ENCODE results near the gene LRRC25.
A peak's percentile ranks its signal among the peaks of the same experiment; 100 is the strongest.

The LRRC25 gene

DNA sequence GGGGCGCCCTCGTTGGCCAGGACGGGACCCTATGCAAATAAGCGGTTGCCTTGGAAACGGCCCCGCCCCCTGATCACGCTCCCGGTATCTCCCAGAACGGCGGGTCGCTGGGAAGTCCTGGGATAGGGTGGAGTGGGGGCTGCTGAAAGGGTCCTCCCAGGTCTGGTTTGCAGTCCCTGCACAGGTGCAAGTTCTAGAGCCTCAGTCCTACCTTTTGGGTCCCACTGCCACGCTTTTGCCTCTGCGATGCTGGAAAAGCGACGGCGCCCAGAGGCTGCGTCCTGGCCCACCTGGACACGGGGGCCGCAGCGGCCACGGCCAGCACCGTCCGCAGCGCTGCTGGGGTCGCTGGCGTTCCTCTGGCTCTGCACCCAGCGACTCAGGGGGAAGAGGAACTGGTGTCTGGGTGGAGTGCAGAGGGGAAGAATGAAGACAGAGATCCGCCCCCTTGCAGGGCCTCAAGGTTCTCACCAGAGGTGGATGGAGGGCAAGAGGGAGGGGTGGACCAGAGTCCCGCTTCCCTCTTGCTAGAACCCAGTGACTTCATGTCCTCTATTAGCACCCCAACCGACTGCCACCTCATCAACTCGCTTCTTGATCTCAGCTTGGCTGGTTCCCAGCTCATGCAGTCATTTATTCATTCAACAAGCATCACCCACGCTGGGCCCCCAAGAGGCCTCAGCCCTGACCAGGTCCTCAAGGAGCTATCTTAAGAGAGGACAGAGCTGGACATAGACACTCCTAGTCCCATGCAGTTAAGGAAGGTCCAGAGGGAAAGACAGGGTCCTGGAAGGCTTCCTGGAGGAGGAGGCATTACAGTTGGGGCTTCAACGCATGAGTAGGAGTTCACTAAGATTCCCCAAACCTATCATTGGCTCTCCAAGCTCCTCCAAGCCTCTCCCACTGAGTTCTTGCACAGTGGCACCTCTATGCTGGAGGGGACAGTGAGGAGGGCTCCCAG lies at the start of gene LRRC25:
LRRC25 (minus strand) TSS at position 381 of the 961 bp plus-strand sequence. CDS start 659 bp downstream, outside the sequence.
- DNase-seq, result peak in 9 of 58 donors; percentile 8 to 30 (median 17)

DNA sequence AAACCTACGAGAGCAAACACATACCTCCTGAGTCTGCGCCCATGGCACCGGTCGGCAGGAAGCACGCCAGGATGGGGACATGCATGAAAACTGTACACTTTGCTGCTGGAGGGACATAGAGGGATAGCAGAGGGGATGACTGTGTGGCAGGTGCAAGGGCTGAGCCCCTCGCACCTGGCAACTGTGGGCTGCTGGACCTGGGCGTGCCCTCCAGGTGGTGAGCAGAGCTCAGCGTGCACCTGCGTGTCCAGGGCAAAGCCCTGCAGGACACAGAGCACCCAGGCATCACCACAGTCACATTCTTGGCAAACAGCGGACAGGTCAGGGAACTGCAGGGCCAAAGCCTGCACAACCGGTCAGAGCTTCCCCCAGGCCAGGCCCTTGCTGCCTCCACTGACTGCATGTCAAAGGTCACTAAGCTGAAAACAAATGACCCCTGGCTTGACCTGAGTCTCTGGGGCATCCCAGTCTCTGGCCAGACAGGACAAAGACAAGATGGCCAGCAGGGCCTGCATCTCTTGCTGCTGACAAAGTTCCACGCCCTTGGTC lies 49.5 kb upstream of the LRRC25 start:
- DNase-seq, result no peak

DNA sequence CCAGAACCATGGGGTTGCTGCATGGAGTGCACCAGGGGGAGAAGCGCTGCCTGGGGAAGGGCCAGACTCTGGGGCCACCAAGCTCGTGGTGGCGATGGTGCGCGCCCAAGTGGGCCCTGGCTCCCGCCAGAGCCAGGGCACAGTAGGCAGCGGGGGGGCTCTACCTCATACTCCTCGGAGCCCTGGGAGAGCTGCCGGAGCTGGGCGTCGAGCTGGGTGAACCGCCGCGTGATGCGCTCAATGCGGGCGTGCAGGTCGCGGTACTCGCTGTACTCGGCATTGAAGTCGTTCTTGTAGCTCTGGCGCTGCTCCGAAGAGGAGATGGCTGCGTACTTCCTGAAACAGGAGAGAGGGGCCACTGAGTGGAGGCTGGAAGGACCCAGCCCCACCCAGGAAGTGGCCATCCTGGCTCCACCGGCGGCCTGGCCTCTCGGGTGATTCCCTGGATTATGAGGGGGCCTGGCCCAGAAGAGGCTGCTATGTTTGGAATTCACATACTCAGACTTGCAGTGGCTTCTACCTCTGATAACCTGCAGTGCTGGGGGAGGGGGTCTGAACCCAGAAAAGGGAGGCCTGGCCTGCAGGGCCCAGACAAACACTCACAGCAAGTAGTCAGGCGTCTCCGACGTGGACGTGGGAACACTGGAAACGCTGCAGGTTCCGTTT lies 48.9 kb upstream of the LRRC25 start:
- no peak for DNase-seq

DNA sequence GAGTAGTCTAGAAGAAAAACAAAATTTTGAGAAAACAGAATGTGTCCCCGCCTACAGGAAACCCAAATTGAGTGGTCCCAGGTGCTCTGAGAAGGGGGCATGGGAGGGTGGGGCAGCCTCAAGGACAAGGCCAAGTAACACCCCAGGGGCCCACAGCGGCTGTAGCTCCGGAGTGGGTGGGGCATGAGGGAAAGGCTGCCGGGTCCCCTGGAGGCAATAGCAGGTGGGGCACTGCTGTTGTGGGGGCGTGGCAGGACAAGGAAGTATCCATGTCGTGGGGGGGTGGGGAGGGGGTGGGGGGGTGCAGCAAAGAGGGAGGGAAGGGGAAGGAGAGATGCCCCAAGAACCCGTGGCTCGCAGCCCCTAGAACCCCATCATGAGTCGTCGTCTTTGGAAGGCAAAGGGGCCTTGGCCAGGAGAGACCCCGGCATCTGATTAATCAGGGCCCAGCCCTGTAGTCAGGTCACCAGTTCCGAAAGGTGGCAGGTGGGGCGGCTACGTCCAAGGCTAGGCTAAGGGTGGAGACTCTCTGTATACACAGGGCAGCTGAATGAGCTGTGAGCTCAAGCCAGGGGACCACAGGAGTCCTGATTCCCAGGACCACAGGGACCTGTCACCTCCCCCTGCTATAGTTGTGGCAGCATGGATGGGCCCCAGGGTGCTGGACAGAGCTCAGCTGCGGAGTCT lies 48.0 kb upstream of the LRRC25 start:
- no peak for DNase-seq

DNA sequence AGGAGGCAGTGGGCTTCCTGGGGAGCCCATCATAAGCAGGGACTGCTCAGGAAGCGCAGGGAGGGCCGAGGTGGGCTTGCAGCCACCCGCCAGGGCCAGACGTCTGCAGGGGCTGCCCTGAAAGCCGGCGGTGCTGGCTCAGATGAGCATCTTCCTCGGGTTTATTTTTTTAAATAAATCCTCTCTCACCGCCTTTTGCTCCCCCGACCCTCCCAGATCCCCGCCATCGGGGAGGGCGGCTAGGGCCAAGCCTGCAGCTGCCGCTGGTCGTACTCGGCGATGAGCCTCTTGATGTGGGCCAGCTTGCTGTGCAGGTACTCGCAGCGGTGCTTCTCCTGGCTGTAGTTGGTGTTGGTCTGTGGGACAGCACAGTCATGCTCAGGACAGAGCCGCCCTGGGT lies 47.1 kb upstream of the LRRC25 start:
- no peak for DNase-seq

DNA sequence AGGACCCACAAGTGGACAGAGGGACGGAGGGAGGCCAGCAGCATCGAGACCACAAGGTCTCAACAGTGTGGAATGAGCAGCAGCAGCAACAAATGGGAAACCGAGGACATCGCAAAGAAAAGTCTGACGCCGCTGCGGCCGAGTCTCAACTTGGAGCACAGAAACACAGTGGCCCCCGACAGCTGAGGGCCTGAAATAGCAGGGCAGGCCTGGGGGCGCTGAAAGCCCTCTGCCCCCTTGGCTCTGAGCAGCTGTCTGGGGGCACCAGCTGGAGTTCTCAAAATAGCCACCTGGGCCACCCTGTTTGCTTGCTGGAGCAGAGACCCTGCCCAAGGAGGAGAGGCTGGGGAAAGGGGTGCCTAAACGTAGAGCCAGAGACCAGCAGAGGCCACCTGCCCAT lies 46.4 kb upstream of the LRRC25 start:
- no peak for DNase-seq

DNA sequence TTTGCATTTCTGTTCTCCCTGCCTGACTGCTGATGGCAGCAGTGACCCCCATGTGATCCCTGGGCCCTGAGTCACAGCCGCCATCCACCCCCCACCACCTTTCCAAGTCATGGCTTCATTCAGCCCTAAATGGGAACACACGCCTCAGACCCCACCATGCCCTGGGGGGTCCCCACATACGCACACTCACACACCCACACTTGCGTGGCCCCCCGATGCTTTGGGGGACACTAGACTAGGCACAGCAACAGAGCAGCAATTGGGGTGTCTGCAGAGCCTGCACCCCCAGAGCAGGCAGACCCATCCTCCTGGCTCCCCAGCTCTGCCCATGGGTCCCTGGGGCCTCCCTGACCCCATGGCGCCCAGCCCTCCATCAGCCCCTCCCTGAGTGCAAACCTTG lies 46.0 kb upstream of the LRRC25 start:
- DNase-seq, result no peak

DNA sequence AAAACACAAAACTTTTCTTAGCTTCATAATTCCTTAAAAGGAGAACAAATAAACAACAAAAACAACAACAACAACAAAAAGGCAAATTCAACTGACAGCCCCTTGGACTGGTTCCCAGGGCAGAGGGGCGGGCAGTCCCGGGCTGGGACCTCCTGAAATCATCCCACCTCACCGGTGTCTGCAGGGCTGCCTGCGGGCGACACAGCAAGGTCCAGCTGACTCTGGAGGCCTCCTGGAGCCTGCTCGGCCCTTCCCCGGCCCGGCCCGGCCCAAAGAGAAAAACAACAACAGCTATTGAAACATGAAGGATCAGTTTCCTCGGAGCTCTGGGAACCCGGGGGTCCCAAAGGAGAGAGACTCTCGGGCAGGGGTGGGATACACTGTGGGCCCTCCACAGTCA lies 45.5 kb upstream of the LRRC25 start:
- no peak for DNase-seq

DNA sequence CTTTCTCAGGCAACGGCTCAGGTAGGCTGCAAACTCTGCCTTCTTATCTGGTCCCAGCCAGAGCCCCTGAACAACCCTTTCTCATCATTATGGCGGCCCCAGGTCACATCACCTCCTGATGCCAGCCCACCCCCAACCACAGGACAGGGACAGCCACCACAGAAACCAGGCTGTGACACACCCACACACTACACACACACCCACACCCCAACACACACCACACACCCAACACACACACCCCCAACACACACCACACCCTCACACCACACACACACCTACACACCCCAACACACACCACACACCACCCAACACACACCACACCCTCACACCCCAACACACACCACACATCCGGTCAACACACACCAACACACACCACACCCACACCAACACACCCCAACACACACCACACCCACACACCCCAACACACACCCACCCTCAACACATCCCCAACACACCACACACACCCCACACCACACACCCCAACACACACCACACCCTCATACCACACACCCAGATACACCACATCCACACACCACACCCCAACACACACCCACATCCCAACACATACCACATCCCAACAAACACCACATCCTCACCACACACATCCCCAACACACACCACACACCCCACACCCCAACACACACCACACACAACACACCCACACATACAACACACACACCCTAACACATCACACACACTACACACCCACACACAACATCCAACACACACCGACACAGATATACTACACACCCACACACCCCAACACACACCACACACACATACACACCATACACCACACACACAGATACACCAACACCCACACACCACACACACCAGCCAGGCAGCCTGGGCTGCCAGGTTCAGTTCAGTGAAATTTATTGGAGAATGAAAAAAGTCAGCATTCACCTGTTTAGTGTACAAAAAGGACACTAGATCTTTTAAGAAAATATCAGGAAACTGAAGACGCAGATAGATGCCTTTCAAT lies 44.7 kb upstream of the LRRC25 start:
- peak in 1 of 58 donors; percentile 38 for DNase-seq

DNA sequence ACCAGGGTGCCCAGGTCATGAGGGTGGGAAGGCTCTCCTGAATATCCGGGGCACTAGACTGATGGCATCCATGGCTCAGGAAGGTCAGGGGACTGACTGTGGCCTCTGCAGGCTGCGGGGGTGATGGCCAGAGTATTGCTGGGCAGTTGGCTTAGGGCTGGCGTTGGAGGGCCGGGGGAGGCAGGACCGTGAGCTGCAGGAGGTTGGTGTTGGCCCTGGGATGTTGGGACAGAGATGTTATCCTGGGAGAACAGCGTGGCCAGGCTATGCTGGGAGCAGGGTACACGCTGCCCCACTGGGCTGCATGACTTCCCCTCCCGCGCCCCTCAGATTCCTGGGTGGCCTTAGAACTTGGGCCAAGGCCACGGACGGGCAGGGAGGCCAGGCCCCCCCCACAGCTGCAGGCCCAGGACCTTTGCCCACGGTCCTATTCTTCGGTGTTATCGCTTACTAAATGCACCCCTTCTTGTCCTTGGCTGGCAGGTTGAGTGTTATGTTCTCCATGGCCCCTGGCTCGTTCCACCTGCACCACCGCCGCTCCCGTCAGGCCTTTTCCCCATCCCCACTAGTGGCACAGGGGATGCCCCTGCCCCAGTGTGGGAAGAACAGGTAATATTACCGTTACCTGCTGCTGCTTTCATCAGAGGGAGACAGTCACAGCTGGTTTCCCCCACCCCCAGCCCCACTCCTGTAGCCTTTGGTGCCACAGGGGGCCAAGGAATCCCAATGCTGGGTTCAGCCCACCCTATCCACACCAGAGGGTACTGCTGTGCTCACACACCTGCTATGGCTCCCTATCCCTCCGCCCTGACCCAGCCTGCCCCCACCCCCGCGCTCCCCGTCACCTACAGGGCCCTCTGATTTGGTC lies 43.7 kb upstream of the LRRC25 start:
- no peak for DNase-seq

DNA sequence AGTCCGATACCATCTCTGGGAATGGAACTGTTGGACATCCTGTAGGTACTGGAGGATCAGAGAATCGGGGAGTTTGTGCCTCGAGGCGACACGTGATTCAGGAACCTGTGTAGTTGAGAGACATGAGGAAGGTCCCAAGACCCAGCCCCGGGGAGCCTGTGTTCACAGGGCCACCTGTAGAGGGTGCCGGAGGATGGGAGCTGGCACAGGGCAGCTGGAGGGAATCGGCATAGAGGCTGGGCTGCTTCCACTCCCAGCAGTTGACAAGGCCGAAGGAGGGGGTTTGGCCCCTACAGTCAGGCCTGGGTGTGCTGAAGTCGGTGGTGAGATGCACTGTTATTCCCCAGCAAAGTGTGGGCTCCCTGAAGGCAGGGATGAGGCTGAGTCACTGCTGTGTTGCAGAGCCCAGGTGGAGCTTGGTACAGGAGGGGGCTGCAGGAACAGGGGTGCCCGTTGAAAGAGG lies 43.0 kb upstream of the LRRC25 start:
- no peak for DNase-seq

DNA sequence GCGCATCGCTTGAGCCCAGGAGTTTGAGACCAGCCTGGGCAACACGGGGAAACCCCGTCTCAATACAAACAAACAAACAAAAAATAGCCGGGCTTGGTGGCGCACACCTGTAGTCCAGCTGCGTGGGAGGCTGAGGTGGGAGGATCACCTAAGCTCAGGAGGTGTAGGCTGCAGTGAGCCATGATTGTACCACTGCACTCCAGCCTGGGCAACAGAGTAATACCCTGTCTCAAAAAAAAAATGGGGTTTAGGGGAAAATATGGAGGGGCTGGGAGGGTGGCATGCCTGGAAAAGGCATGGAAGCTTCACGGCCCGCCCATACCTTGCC lies 42.5 kb upstream of the LRRC25 start:
- DNase-seq, result no peak

DNA sequence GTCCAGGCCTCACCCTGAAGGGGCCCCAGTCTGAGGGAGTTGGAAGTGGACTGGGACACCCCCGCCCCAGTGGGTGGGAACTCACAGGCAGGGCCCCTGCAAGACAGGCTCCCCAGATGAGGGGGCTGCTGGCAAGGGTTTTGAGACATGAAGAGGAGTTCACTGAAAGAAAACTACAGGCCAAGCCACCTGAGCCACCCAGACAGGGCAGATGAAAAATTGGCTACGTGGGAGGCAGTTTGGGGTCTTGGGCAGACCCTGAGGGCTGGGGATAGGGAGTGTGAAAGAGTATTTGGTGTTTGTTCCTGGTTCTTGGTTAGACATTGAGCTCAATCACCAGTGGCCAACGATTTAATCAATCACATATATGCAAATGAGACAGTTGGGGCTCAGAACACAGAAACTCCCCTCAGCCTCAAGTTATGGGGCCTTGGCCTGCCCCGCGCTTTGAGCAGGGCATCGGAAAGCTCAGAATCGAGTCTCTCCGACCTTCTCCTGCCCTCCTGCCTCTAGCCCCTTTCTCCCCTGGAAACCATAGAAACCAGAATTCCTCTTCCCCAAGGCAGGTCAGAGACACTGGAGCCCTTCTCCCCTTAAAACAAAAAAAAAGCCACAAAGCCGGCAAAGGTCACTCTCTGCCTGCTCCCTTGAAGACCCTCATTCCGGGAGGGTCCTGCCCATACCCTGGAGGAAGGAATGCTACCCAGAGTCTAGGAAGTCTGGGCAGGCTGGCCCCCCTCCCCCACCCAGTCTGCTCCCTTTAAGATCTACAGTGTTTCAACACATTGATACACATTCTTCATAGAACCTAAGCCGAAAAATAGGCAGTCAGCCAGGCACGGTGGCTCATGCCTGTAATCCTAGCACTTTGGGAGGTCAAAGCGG lies 41.8 kb upstream of the LRRC25 start:
- no peak for DNase-seq

DNA sequence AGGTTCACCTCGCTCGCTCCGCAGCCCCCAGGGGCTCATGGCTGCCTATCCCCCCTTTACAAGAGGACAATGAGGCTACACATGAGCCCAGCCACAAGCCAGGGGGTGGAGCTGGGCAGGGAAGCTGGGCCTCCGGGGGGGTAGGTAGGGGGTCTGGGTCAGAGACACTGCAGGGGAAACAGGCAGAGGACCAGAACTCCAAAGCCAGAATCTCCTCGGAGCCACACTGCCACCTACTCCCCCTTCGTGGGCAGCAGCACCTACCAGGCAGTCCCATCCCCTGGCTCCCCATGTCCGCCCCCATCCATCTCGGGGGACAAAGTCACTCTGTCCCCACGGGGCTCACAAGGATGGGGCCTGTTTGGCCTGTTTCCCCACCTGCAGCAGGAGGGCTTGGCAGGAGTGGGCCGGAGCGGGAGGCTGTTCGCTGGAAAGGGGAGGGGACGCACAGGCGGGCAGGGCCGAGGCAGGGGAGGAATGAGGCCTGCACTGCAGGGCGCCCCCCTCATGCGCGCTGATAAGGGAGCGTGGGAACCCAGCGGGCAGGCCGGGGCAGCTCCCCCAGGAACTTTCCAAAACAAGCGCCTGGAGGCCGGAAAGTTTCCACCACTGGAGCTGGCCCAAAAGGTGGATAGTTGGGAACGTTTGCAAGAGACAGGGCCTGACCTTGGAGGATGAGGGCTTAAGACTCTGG lies 41.1 kb upstream of the LRRC25 start:
- DNase-seq, result no peak

DNA sequence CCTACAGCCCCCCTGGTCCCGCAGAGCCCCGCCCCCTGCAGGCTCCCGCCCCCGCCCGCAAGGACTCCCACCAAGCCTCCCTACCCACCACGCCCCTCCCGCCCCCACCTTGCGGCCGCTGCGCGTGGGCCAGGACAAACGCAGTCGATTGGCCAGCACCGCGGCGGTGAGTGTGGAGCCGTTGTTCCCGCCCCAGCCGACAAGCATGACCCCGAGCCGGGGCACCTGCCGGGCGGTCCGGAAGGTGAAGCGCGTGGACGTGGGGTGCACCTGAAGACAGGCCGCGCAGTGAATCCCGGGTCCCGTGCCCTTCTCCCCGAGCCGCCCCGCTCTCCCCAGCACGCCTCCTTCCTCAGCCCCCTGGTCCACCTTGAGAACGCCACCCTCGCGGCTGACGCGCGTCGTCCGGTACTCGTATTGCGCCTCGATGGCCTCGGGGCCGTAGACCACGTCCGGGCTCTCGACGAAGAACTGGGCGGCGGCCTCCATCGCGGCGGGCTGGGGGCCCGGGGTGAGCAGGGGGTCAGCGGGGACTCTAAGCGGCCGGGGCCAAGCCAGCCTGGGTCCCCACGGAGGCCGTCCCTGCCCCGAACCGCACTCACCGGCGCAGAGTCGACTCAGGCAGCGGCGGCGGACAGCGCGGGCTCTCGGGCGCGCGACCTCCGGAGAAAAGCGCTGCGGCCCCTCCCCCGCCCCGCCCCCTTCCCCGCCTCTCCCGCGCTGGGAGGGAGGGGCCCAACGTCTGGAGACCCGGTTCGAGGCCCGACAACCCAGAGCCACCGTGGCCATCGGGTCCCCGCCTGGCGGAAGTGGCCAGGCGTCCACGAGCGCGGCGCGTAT lies 40.3 kb upstream of the LRRC25 start, which contains the start of gene ISYNA1:
ISYNA1 (minus strand) TSS at position 643 of the 840 bp plus-strand sequence; CDS start at position 489, 154 bp downstream.
- DNase-seq, result peak in 6 of 58 donors; percentile 25 to 28 (median 27)

All from anterior cingulate cortex (tissue), 58 donors.